Ishikawa (cell line): Measurements from ENCODE around the gene MARVELD1.

Source experiments
- CEBPB ChIP-seq: IDR thresholded peaks from 2 replicates; pipeline ENCODE4 v1.6.1; 2012
- CREB1 ChIP-seq: IDR thresholded peaks from 2 replicates; pipeline ENCODE4 v1.6.1; 2012; ENCODE audit warnings: low read depth
- EGR1 ChIP-seq: IDR thresholded peaks from 2 replicates; pipeline ENCODE4 v1.6.1; 2012
- EP300 ChIP-seq: IDR thresholded peaks from 2 replicates; pipeline ENCODE4 v1.6.1; 2012; ENCODE audit warnings: borderline replicate concordance
- FOXM1 ChIP-seq: IDR thresholded peaks from 2 replicates; pipeline ENCODE4 v1.6.1; 2012; ENCODE audit warnings: low read depth, borderline replicate concordance
- NFIC ChIP-seq: IDR thresholded peaks from 2 replicates; pipeline ENCODE4 v1.6.1; 2012
- RAD21 ChIP-seq: IDR thresholded peaks from 2 replicates; pipeline ENCODE4 v1.6.1; 2012; ENCODE audit warnings: low read depth
- TAF1 ChIP-seq: IDR thresholded peaks from 2 replicates; pipeline ENCODE4 v1.6.1; 2012; ENCODE audit warnings: low read depth, mild to moderate bottlenecking
- TCF12 ChIP-seq: IDR thresholded peaks from 2 replicates; pipeline ENCODE4 v1.6.1; 2012; ENCODE audit warnings: low read depth
- TEAD4 ChIP-seq: IDR thresholded peaks from 2 replicates; pipeline ENCODE4 v1.6.1; 2012
- YY1 ChIP-seq: IDR thresholded peaks from 2 replicates; pipeline ENCODE4 v1.6.1; 2012; ENCODE audit warnings: low read depth
- ZBTB7A ChIP-seq: IDR thresholded peaks from 2 replicates; pipeline ENCODE4 v1.6.1; 2012; ENCODE audit warnings: low read depth
- TF ChIP-seq, protein P1 (sequence below): IDR thresholded peaks from 2 replicates; pipeline ENCODE4 v1.6.1; 2012
- TF ChIP-seq, protein P2 (sequence below): IDR thresholded peaks from 2 replicates; pipeline ENCODE4 v1.6.1; 2012; ENCODE audit warnings: low read depth, mild to moderate bottlenecking
- TF ChIP-seq, protein P3 (sequence below): IDR thresholded peaks from 2 replicates; pipeline ENCODE4 v1.6.1; 2012

Gene MARVELD1

DNA sequence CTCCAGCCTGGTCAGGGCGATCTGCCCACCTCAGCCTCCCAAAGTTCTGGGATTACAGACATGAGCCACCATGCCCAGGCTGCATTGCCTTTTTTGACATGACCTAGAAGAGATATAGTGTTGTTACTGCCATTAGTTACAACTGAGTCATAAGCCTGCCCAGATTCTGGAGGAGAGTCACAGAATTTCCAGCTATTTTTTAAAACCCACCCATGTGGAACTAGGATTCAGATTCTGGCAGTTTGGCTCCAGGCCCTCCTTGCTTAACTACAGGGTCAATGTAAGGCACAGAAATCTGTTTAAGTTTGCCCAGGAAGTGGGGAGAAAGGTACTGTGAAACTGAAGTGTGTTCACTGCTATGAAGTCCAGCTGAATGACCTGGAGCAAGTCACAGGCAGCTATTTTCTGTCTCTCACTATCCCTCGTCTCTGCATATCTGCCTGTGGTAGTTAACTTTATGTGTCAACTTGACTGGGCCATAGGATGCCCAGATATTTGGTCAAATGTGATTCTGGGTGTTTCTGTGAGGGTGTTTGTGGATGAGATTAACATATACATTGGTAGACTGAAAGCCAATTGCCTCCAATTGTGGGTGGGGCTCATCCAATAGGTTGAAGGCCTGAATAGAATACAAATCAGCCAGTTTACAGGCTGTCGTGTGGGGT, 8.4 kb upstream of the MARVELD1 start:
- no peak for TF ChIP-seq TCF12
- TF ChIP-seq CEBPB = no peak
- TF ChIP-seq, protein P1, sequence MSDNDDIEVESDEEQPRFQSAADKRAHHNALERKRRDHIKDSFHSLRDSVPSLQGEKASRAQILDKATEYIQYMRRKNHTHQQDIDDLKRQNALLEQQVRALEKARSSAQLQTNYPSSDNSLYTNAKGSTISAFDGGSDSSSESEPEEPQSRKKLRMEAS = no peak
- no peak for TF ChIP-seq ZBTB7A
- TF ChIP-seq NFIC = no peak
- TF ChIP-seq FOXM1 = no peak
- TF ChIP-seq CREB1 = no peak
- no peak for TF ChIP-seq RAD21
- no peak for TF ChIP-seq TAF1
- TF ChIP-seq EGR1 = no peak
- no peak for TF ChIP-seq EP300

DNA sequence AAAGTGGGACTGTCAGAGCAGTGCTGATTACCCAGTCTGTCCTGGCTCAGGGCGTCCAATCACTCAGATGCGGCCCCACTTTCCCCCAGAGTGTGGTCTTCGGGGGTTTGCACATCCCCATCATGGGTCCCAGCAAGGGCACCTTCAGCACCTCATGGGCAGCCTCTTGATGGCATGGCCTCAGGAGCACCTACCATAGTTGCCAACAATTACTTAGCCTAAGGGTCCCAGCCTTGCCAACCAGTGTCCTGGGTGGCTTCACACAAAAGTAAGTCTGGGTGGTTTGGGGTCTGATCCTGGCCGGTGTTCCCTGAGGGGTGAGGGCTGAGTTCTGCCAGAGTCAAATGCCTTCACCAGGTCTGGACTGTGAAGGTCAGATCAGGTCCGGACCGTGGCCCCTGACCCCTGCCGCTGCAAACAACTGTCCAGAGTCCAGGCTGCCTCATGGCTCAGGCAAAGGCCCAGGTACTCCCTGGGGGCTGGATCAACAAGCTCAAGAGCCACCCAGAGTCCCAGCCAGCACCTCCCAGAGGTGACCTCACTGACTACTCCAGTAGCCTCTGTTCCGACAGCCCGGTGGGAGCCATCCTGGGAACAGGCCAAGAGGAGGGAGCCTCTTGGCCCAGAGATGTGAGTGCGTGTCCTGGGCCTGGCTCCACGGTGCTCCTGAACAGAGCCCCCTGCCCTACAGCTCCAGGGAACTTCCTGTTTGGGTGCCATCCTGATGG, 6.2 kb upstream of the MARVELD1 start:
- TF ChIP-seq TAF1 = no peak
- no peak for TF ChIP-seq EP300
- TF ChIP-seq ZBTB7A = no peak
- TF ChIP-seq TEAD4 = no peak
- no peak for TF ChIP-seq TCF12
- TF ChIP-seq, protein P2, sequence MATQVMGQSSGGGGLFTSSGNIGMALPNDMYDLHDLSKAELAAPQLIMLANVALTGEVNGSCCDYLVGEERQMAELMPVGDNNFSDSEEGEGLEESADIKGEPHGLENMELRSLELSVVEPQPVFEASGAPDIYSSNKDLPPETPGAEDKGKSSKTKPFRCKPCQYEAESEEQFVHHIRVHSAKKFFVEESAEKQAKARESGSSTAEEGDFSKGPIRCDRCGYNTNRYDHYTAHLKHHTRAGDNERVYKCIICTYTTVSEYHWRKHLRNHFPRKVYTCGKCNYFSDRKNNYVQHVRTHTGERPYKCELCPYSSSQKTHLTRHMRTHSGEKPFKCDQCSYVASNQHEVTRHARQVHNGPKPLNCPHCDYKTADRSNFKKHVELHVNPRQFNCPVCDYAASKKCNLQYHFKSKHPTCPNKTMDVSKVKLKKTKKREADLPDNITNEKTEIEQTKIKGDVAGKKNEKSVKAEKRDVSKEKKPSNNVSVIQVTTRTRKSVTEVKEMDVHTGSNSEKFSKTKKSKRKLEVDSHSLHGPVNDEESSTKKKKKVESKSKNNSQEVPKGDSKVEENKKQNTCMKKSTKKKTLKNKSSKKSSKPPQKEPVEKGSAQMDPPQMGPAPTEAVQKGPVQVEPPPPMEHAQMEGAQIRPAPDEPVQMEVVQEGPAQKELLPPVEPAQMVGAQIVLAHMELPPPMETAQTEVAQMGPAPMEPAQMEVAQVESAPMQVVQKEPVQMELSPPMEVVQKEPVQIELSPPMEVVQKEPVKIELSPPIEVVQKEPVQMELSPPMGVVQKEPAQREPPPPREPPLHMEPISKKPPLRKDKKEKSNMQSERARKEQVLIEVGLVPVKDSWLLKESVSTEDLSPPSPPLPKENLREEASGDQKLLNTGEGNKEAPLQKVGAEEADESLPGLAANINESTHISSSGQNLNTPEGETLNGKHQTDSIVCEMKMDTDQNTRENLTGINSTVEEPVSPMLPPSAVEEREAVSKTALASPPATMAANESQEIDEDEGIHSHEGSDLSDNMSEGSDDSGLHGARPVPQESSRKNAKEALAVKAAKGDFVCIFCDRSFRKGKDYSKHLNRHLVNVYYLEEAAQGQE = no peak
- TF ChIP-seq YY1 = no peak

DNA sequence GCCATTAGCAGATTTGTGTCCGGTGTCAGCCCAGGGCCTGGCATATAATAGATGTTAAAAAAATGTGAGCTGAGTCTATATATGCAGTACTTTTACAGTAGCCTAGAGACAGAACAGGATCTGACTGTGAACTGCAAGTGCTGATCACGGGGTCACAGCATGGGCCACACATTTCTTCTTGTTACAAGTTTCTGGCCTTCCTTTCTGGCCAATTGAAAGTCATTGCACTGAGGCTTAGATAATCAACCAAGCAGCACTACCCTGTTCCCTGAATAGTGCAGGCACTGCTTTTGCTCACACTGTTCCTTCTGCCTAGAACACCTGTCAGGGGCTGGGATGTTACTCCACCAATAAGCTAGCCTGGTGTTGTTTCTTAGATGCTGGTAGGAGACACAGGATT, 5.4 kb upstream of the MARVELD1 start:
- TF ChIP-seq NFIC (no peak), EGR1 (no peak), RAD21 (no peak), TAF1 (no peak), ZBTB7A (no peak), TEAD4 (no peak), FOXM1 (no peak), CREB1 (no peak), EP300 (no peak)
- TF ChIP-seq, protein P3, sequence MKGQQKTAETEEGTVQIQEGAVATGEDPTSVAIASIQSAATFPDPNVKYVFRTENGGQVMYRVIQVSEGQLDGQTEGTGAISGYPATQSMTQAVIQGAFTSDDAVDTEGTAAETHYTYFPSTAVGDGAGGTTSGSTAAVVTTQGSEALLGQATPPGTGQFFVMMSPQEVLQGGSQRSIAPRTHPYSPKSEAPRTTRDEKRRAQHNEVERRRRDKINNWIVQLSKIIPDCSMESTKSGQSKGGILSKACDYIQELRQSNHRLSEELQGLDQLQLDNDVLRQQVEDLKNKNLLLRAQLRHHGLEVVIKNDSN = no peak
- TF ChIP-seq, protein P1 = no peak

DNA sequence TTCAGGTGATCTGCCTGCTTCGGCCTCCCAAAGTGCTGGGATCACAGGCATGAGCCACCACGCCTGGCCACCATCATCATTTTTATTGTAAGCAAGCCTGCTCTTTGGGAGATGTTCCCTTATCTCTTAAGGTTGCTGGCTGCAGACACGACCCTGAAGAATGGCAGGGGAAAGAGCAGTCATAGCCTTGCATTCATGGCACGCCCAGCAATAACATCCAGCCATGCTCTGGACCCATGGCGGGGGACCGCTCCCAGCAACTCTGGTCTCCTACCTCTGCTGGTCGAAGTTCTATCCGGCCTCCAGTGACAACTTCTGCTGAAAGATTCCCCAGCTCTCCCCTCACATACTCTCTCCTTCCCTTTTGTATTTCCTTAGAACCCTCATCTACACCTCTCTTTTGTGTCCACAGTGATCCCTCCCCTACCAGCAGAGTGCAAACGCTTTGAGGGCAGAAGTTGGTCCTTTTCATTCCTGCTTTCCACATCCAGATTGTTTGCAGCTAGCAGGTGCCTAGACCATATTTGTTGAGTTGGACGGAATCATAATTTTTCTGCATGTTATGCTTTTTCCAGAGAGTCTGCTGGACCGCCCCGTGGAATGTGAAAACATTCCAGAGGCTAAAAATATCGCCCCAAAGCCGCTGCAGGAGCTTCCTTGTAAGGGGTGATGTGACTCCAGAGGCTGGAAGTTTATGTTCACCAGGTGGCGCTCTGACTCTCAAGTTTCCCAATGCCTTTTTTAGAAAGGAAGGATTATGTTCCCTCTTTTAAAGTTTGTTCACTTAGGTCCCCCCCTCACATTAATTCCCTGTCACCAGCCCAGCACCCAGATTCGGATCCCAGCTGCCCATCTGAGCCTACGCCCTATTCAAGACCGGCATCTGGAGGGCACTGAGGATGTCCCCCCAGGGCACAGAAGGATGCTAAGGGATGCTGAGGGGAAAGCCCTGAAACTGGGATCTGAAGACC, 4.3 kb upstream of the MARVELD1 start:
- TF ChIP-seq TAF1 (no peak), YY1 (0 out of 2 replicates have a peak, but pooled peaks have one; percentile 12), RAD21 (peak; percentile 89), TEAD4 (peak; percentile 78)

DNA sequence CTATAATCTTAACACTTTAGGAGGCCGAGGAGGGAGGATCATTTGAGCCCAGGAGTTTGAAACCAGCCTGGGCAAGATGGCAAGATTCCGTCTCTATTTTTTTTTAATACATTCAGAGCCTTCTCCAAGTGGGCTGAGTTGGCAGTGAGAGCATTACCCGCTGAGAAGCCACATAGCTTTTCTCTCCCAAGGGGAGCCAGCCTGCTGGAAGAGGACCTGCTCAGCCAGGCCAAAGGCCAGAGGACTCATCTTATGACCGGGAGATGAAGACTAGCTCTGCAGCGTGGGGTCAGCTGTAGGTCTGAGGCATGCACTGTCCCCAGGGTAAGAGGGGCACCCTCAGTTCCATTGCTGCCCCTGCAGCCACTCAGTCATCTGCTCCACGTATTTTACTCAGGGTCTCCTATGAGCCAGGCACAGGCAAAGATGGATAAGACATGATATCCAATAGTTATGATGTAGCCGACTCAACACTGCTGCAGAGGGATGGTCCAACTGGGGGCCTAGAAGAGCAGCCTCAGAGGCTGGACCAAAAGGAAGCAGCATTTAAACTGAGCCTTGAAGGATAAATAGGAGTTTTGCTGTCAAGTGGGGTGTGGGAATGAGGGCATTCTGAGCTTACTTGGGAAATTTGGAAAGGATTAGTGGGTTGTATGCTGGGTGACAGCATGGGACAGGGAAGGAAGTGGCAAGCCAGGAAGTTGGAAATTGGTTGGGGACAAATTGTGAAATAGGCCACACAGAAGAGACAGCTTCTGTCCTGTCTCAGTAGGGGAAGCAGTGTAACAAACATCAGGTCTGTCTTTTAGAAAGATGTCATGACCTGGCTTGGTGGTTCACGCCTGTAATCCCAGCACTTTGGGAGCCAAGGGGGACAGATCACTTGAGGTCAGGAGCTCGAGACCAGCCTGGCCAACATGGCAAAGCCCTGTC, 1.6 kb upstream of the MARVELD1 start:
- TF ChIP-seq, protein P2 = no peak
- TF ChIP-seq NFIC (no peak), RAD21 (no peak), TCF12 (no peak), EGR1 (no peak), CREB1 (no peak), TAF1 (no peak), TEAD4 (no peak), CEBPB (no peak)
- TF ChIP-seq, protein P3 = no peak
- TF ChIP-seq, protein P1 = no peak
